Fibroblast of mammary gland (primary cell): ENCODE data around the gene THRA.
A peak's percentile ranks its signal among the peaks of the same experiment; 100 is the strongest.

Experiments
- DNase-seq: peaks from one replicate; pipeline ENCODE4 v3.0.0-alpha.2; 2010; ENCODE audit warnings: low read depth
- H3K4me3 ChIP-seq: 2 replicates; pipeline ENCODE4 v1.5.1; 2011; ENCODE audit warnings: low read depth, mild to moderate bottlenecking, low read length, moderate library complexity; ENCODE audit not compliant: control insufficient read depth
- CTCF ChIP-seq: conservative IDR thresholded peaks from 2 replicates; pipeline ENCODE4 v1.5.1; 2011; ENCODE audit warnings: low read depth, low read length, inconsistent platforms; ENCODE audit not compliant: control insufficient read depth, insufficient read depth

THRA gene

GRCh38 chr17:40062329-40063186 lies at the start of gene THRA:
TSS of gene THRA (plus strand) at chr17:40062965. CDS start at chr17:40074489, 11,524 bp downstream.
- peak within 1 kb of the TSS; percentile 87 for H3K4me3 ChIP-seq
- no peak for TF ChIP-seq CTCF
- DNase-seq: no peak

- peak; percentile 62 for DNase-seq
- no peak for TF ChIP-seq CTCF
- H3K4me3 ChIP-seq: no peak overlapping the region
Observed at GRCh38 chr17:40014375-40014980, 48.3 kb upstream of the THRA start.

- no peak for TF ChIP-seq CTCF
- H3K4me3 ChIP-seq: peak within 1 kb of the TSS; percentile 31
- DNase-seq: peak; percentile 70
Observed at GRCh38 chr17:40015005-40015997, 47.5 kb upstream of the THRA start, which contains the start of gene CSF3. TSS of gene CSF3 (plus strand) at chr17:40015440. CDS start at chr17:40015475, 35 bp downstream.

GRCh38 chr17:40015998-40016985 lies 46.5 kb upstream of the THRA start:
- no peak for DNase-seq
- no peak for TF ChIP-seq CTCF
- H3K4me3 ChIP-seq: peak overlapping the region; percentile 31

- H3K4me3 ChIP-seq: peak overlapping the region; percentile 7
- DNase-seq: peak; percentile 46
- TF ChIP-seq CTCF: no peak
Observed at GRCh38 chr17:40017422-40018080, 45.2 kb upstream of the THRA start.
